Right lobe of liver (tissue), 4 donors: Measurements from ENCODE around the gene MX1.

Experiments used
- POLR2A ChIP-seq: fragments of 450-650 bp; IDR thresholded peaks from one replicate; pipeline ENCODE4 v1.6.1; 2017; ENCODE audit warnings: antibody characterized with exemption, mild to moderate bottlenecking
- TF ChIP-seq, protein P1 (sequence below), 4 donors: fragments of 200-600 bp in 3 of 4; fragments of 450-650 bp in 1 of 4; IDR thresholded peaks; one replicate each; pipeline versions ENCODE4 v1.5.1 to v1.8.0; 2016 to 2022; ENCODE audit warnings: antibody characterized with exemption in 4 of 4, mild to moderate bottlenecking in 2 of 4
- donor health status: DM: no; HTN: no; CAD: no.
- donor health status: DM: no; HTN: no; CAD: no.
- donor health status: DM: no; HTN: yes; CAD: no.

DNA sequence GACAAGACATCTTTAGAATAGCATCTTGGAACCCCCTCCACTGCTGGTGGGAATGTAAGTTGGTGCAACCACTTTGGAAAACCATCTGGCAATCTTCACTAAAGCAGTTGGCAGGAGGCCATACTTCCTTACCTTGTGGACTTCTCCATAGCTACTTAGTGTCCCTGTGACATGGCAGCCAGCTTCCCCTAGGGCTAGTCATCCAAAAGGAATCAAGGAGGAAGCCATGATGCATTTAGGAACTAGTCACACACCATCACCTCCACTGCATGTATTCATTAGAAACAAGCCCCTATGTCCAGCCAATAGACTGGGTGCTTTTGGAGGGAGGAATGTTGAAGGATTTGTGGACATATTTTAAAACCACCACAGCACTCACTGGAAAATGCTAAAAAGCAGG is 44.3 kb upstream of the MX1 start:
- no peak for TF ChIP-seq POLR2A
- TF ChIP-seq, protein P1, sequence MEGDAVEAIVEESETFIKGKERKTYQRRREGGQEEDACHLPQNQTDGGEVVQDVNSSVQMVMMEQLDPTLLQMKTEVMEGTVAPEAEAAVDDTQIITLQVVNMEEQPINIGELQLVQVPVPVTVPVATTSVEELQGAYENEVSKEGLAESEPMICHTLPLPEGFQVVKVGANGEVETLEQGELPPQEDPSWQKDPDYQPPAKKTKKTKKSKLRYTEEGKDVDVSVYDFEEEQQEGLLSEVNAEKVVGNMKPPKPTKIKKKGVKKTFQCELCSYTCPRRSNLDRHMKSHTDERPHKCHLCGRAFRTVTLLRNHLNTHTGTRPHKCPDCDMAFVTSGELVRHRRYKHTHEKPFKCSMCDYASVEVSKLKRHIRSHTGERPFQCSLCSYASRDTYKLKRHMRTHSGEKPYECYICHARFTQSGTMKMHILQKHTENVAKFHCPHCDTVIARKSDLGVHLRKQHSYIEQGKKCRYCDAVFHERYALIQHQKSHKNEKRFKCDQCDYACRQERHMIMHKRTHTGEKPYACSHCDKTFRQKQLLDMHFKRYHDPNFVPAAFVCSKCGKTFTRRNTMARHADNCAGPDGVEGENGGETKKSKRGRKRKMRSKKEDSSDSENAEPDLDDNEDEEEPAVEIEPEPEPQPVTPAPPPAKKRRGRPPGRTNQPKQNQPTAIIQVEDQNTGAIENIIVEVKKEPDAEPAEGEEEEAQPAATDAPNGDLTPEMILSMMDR (IDR thresholded peaks at IDR 0.05), result no peak
